Panc1 (cell line): ENCODE measurements around the gene KCNIP4.

ENCODE experiments used
- POLR2AphosphoS5 ChIP-seq: IDR thresholded peaks from 2 replicates; pipeline ENCODE4 v1.6.1; 2012; ENCODE audit warnings: mild to moderate bottlenecking, low read depth, low read length, moderate library complexity
- SIN3A ChIP-seq: IDR thresholded peaks from 2 replicates; pipeline ENCODE4 v1.6.1; 2012; ENCODE audit warnings: low read depth, mild to moderate bottlenecking, low read length, moderate library complexity, borderline replicate concordance; ENCODE audit not compliant: insufficient read depth
- TCF7L2 ChIP-seq: IDR thresholded peaks from 2 replicates; pipeline ENCODE4 v1.6.1; 2011; ENCODE audit warnings: mild to moderate bottlenecking, low read depth, low read length, inconsistent platforms
- TF ChIP-seq, protein P1 (sequence below): fragments of 450-650 bp; IDR thresholded peaks from 2 replicates; pipeline ENCODE4 v1.5.1; 2017; ENCODE audit warnings: mild to moderate bottlenecking
- TF ChIP-seq, protein P2 (sequence below), 2 experiments: IDR thresholded peaks; 2 replicates each; pipeline ENCODE4 v1.6.1; 2011 to 2012; ENCODE audit warnings: low read depth in 2 of 2, control low read depth in 1 of 2, low read length in 1 of 2, mild to moderate bottlenecking in 1 of 2, moderate library complexity in 1 of 2; ENCODE audit not compliant: insufficient read depth in 1 of 2

DNA sequence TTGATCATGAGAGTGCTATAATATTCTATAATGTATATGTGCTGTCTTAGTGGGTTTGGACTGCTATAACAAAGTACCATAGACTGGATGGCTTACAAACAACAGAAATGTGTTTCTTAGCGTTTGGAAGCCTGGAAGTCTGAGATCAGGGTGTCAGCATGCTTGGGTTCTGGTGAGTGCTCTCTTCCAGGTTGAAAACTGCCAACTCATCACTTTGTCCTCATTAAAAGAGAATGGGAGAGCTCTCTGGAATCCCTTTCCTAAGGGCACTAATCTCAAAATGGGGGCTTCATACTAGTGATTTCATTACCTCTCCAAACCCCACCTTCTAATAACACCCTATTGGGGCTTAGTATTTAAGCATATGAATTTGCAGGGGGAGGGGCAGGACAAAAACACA is 33.5 kb upstream of the KCNIP4 start:
- TF ChIP-seq, protein P1, sequence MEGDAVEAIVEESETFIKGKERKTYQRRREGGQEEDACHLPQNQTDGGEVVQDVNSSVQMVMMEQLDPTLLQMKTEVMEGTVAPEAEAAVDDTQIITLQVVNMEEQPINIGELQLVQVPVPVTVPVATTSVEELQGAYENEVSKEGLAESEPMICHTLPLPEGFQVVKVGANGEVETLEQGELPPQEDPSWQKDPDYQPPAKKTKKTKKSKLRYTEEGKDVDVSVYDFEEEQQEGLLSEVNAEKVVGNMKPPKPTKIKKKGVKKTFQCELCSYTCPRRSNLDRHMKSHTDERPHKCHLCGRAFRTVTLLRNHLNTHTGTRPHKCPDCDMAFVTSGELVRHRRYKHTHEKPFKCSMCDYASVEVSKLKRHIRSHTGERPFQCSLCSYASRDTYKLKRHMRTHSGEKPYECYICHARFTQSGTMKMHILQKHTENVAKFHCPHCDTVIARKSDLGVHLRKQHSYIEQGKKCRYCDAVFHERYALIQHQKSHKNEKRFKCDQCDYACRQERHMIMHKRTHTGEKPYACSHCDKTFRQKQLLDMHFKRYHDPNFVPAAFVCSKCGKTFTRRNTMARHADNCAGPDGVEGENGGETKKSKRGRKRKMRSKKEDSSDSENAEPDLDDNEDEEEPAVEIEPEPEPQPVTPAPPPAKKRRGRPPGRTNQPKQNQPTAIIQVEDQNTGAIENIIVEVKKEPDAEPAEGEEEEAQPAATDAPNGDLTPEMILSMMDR: no peak
- no peak for TF ChIP-seq SIN3A
- TF ChIP-seq POLR2AphosphoS5: no peak
- no peak for TF ChIP-seq TCF7L2
- TF ChIP-seq, protein P2, sequence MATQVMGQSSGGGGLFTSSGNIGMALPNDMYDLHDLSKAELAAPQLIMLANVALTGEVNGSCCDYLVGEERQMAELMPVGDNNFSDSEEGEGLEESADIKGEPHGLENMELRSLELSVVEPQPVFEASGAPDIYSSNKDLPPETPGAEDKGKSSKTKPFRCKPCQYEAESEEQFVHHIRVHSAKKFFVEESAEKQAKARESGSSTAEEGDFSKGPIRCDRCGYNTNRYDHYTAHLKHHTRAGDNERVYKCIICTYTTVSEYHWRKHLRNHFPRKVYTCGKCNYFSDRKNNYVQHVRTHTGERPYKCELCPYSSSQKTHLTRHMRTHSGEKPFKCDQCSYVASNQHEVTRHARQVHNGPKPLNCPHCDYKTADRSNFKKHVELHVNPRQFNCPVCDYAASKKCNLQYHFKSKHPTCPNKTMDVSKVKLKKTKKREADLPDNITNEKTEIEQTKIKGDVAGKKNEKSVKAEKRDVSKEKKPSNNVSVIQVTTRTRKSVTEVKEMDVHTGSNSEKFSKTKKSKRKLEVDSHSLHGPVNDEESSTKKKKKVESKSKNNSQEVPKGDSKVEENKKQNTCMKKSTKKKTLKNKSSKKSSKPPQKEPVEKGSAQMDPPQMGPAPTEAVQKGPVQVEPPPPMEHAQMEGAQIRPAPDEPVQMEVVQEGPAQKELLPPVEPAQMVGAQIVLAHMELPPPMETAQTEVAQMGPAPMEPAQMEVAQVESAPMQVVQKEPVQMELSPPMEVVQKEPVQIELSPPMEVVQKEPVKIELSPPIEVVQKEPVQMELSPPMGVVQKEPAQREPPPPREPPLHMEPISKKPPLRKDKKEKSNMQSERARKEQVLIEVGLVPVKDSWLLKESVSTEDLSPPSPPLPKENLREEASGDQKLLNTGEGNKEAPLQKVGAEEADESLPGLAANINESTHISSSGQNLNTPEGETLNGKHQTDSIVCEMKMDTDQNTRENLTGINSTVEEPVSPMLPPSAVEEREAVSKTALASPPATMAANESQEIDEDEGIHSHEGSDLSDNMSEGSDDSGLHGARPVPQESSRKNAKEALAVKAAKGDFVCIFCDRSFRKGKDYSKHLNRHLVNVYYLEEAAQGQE (IDR thresholded peaks at IDR 0.05; ENCODE audit: insufficient read depth in 1 of 2, low read depth in 2 of 2, low read length in 1 of 2): no peak
